ENCODE data around the gene GAS6.

The GAS6 gene

GRCh38 chr13:113887700-113888201 lies 23.9 kb upstream of the GAS6 start:
- no peak overlapping the region for H3K4me3 ChIP-seq (ENCODE audit: low read depth, low read length)
- no peak overlapping the region for H3K9ac ChIP-seq (ENCODE audit: low read depth, low read length)
- no peaks in the 10 kb centered on the region; the same call in 1 of the 2 replicates for H3K9me3 ChIP-seq (ENCODE audit: control insufficient read depth, insufficient read depth, low read length)
- peaks cover 18% of the 10 kb centered on the region for H3K4me1 ChIP-seq (ENCODE audit: control insufficient read depth, insufficient read depth, low read length)
- H3K27me3 ChIP-seq (ENCODE audit: control insufficient read depth, insufficient read depth, low read length) = no peaks in the 10 kb centered on the region
- no peaks in the 10 kb centered on the region for H3K36me3 ChIP-seq (ENCODE audit: control insufficient read depth, insufficient read depth, low read length)
- H3K27ac ChIP-seq (ENCODE audit: low read depth, low read length) = no peak overlapping the region

- H3K4me3 ChIP-seq (ENCODE audit: low read depth, low read length) = no peak overlapping the region
- H3K27me3 ChIP-seq (ENCODE audit: control insufficient read depth, insufficient read depth, low read length) = no peaks in the 10 kb centered on the region
- no peak overlapping the region for H3K27ac ChIP-seq (ENCODE audit: low read depth, low read length)
- H3K36me3 ChIP-seq (ENCODE audit: control insufficient read depth, insufficient read depth, low read length) = no peaks in the 10 kb centered on the region
- H3K9ac ChIP-seq (ENCODE audit: low read depth, low read length) = no peak overlapping the region
- peaks cover 16% of the 10 kb centered on the region for H3K4me1 ChIP-seq (ENCODE audit: control insufficient read depth, insufficient read depth, low read length)
- H3K9me3 ChIP-seq (ENCODE audit: control insufficient read depth, insufficient read depth, low read length) = no peaks in the 10 kb centered on the region
These were observed 22.8 kb upstream of the GAS6 start for GRCh38 chr13:113886561-113887112.

GRCh38 chr13:113884821-113885220 lies 20.9 kb upstream of the GAS6 start:
- no peaks in the 10 kb centered on the region for H3K4me1 ChIP-seq (ENCODE audit: control insufficient read depth, insufficient read depth, low read length)
- H3K36me3 ChIP-seq (ENCODE audit: control insufficient read depth, insufficient read depth, low read length) = no peaks in the 10 kb centered on the region
- H3K27ac ChIP-seq (ENCODE audit: low read depth, low read length) = no peak overlapping the region
- no peak overlapping the region for H3K9ac ChIP-seq (ENCODE audit: low read depth, low read length)
- no peaks in the 10 kb centered on the region for H3K27me3 ChIP-seq (ENCODE audit: control insufficient read depth, insufficient read depth, low read length)
- no peak overlapping the region for H3K4me3 ChIP-seq (ENCODE audit: low read depth, low read length)
- no peaks in the 10 kb centered on the region for H3K9me3 ChIP-seq (ENCODE audit: control insufficient read depth, insufficient read depth, low read length)

- H3K4me3 ChIP-seq (ENCODE audit: low read depth, low read length) = no peak overlapping the region
- no peaks in the 10 kb centered on the region for H3K9me3 ChIP-seq (ENCODE audit: control insufficient read depth, insufficient read depth, low read length)
- H3K36me3 ChIP-seq (ENCODE audit: control insufficient read depth, insufficient read depth, low read length) = no peaks in the 10 kb centered on the region
- no peaks in the 10 kb centered on the region for H3K27me3 ChIP-seq (ENCODE audit: control insufficient read depth, insufficient read depth, low read length)
- H3K4me1 ChIP-seq (ENCODE audit: control insufficient read depth, insufficient read depth, low read length) = no peaks in the 10 kb centered on the region
- H3K9ac ChIP-seq (ENCODE audit: low read depth, low read length) = no peak overlapping the region
- no peak overlapping the region for H3K27ac ChIP-seq (ENCODE audit: low read depth, low read length)
These were observed 20.3 kb upstream of the GAS6 start for GRCh38 chr13:113883921-113884804.

GRCh38 chr13:113883314-113883811 lies 19.5 kb upstream of the GAS6 start:
- no peaks in the 10 kb centered on the region for H3K27me3 ChIP-seq (ENCODE audit: control insufficient read depth, insufficient read depth, low read length)
- no peak overlapping the region for H3K9ac ChIP-seq (ENCODE audit: low read depth, low read length)
- no peak overlapping the region for H3K27ac ChIP-seq (ENCODE audit: low read depth, low read length)
- no peaks in the 10 kb centered on the region for H3K9me3 ChIP-seq (ENCODE audit: control insufficient read depth, insufficient read depth, low read length)
- H3K4me1 ChIP-seq (ENCODE audit: control insufficient read depth, insufficient read depth, low read length) = no peaks in the 10 kb centered on the region
- no peak overlapping the region for H3K4me3 ChIP-seq (ENCODE audit: low read depth, low read length)
- no peaks in the 10 kb centered on the region for H3K36me3 ChIP-seq (ENCODE audit: control insufficient read depth, insufficient read depth, low read length)

- Histone ChIP-seq H3K4me3 (ENCODE audit: low read depth, low read length) (no peak overlapping the region), H3K4me1 (ENCODE audit: control insufficient read depth, insufficient read depth, low read length) (no peaks in the 10 kb centered on the region), H3K9ac (ENCODE audit: low read depth, low read length) (no peak overlapping the region), H3K27ac (ENCODE audit: low read depth, low read length) (no peak overlapping the region), H3K9me3 (ENCODE audit: control insufficient read depth, insufficient read depth, low read length) (no peaks in the 10 kb centered on the region), H3K36me3 (ENCODE audit: control insufficient read depth, insufficient read depth, low read length) (no peaks in the 10 kb centered on the region), H3K27me3 (ENCODE audit: control insufficient read depth, insufficient read depth, low read length) (no peaks in the 10 kb centered on the region)
These were observed 18.8 kb upstream of the GAS6 start for GRCh38 chr13:113882716-113883115.

- Histone ChIP-seq H3K9me3 (ENCODE audit: control insufficient read depth, insufficient read depth, low read length) (no peaks in the 10 kb centered on the region), H3K36me3 (ENCODE audit: control insufficient read depth, insufficient read depth, low read length) (no peaks in the 10 kb centered on the region), H3K27me3 (ENCODE audit: control insufficient read depth, insufficient read depth, low read length) (no peaks in the 10 kb centered on the region), H3K27ac (ENCODE audit: low read depth, low read length) (no peak overlapping the region), H3K4me3 (ENCODE audit: low read depth, low read length) (no peak overlapping the region), H3K4me1 (ENCODE audit: control insufficient read depth, insufficient read depth, low read length) (no peaks in the 10 kb centered on the region), H3K9ac (ENCODE audit: low read depth, low read length) (no peak overlapping the region)
These were observed 18.4 kb upstream of the GAS6 start for GRCh38 chr13:113882267-113882630.

- no peaks in the 10 kb centered on the region for H3K9me3 ChIP-seq (ENCODE audit: control insufficient read depth, insufficient read depth, low read length)
These were observed 17.9 kb upstream of the GAS6 start for GRCh38 chr13:113881614-113882266.

GRCh38 chr13:113880651-113881611 lies 17.1 kb upstream of the GAS6 start:
- H3K4me1 ChIP-seq (ENCODE audit: control insufficient read depth, insufficient read depth, low read length) = no peaks in the 10 kb centered on the region
- no peaks in the 10 kb centered on the region for H3K27me3 ChIP-seq (ENCODE audit: control insufficient read depth, insufficient read depth, low read length)
- no peak overlapping the region for H3K9ac ChIP-seq (ENCODE audit: low read depth, low read length)
- no peak overlapping the region for H3K27ac ChIP-seq (ENCODE audit: low read depth, low read length)
- no peaks in the 10 kb centered on the region for H3K36me3 ChIP-seq (ENCODE audit: control insufficient read depth, insufficient read depth, low read length)
- H3K4me3 ChIP-seq (ENCODE audit: low read depth, low read length) = no peak overlapping the region
- H3K9me3 ChIP-seq (ENCODE audit: control insufficient read depth, insufficient read depth, low read length) = no peaks in the 10 kb centered on the region

More at GRCh38 chr13:113881614-113882266, 17.9 kb upstream of the GAS6 start:
- no peaks in the 10 kb centered on the region for H3K36me3 ChIP-seq (ENCODE audit: control insufficient read depth, insufficient read depth, low read length)
- no peak overlapping the region for H3K4me3 ChIP-seq (ENCODE audit: low read depth, low read length)
- H3K27ac ChIP-seq (ENCODE audit: low read depth, low read length) = no peak overlapping the region
- H3K27me3 ChIP-seq (ENCODE audit: control insufficient read depth, insufficient read depth, low read length) = no peaks in the 10 kb centered on the region
- H3K4me1 ChIP-seq (ENCODE audit: control insufficient read depth, insufficient read depth, low read length) = no peaks in the 10 kb centered on the region
- H3K9ac ChIP-seq (ENCODE audit: low read depth, low read length) = no peak overlapping the region

All from HUES48 (cell line).